Lung (tissue), 12 donors: Measurements from ENCODE around the gene TOX2. TPM values are rescaled to one million over a fixed set of nuclear protein-coding genes. Genes with fewer than 3 reads are reported as not detected.

Experiments
- ATAC-seq: fragments of 200-7000 bp; cut with Tn5 transposase; one replicate; pipeline ENCODE4 v1.9.1; 2020; ENCODE audit warnings: moderate number of reproducible peaks; ENCODE audit not compliant: insufficient read depth, low FRiP score
- DNase-seq, 3 donors: peaks; one replicate each; pipeline ENCODE4 v3.0.0-alpha.2; 2013 to 2017
- H3K27ac ChIP-seq, 2 donors: one replicate each; pipeline ENCODE4 v1.5.1; 2013; ENCODE audit warnings: mild to moderate bottlenecking in 2 of 2, moderate library complexity in 2 of 2, control low read depth in 1 of 2, inconsistent platforms in 1 of 2, low read depth in 1 of 2, low read length in 1 of 2
- H3K27me3 ChIP-seq, 3 donors: one replicate each; pipeline ENCODE4 v1.5.1; 2013; ENCODE audit warnings: low read length in 2 of 3; ENCODE audit not compliant: control insufficient read depth in 3 of 3, insufficient read depth in 3 of 3
- H3K36me3 ChIP-seq, 4 donors: one replicate each; pipeline ENCODE4 v1.5.1; 2013; ENCODE audit warnings: low read length in 4 of 4, mild to moderate bottlenecking in 1 of 4, moderate library complexity in 1 of 4; ENCODE audit not compliant: control insufficient read depth in 4 of 4, insufficient read depth in 4 of 4
- H3K4me1 ChIP-seq, 5 donors: one replicate each; pipeline ENCODE4 v1.5.1; 2013; ENCODE audit warnings: low read length in 5 of 5, mild to moderate bottlenecking in 2 of 5, moderate library complexity in 1 of 5; ENCODE audit not compliant: control insufficient read depth in 5 of 5, insufficient read depth in 5 of 5
- H3K4me3 ChIP-seq: one replicate; pipeline ENCODE4 v1.5.1; 2013; ENCODE audit warnings: mild to moderate bottlenecking, control low read depth, moderate library complexity
- H3K9ac ChIP-seq, 2 donors: one replicate each; pipeline ENCODE4 v1.5.1; 2013; ENCODE audit warnings: low read length in 2 of 2, control low read depth in 1 of 2; ENCODE audit not compliant: insufficient read depth in 1 of 2
- H3K9me3 ChIP-seq, 4 donors: one replicate each; pipeline ENCODE4 v1.5.1; 2013; ENCODE audit warnings: low read length in 3 of 4, mild to moderate bottlenecking in 1 of 4, moderate library complexity in 1 of 4; ENCODE audit not compliant: control insufficient read depth in 4 of 4, insufficient read depth in 3 of 4
- CTCF ChIP-seq: IDR thresholded peaks from 2 replicates; pipeline ENCODE4 v1.5.1; 2012; ENCODE audit warnings: mild to moderate bottlenecking; ENCODE audit errors: control extremely low read depth, extremely low read depth
- WGBS, 2 donors: extraction: QIAGEN DNeasy Blood & Tissue Kit; methylation state at CpG; one replicate each; pipeline ENCODE4 v1.1.7; 2013; 5-methylcytosine and 5-hydroxymethylcytosine counted together
- polyA plus RNA-seq, 2 donors: library from polyadenylated mRNA; stranded (reverse); fragments of 200-250 nt; gene quantifications; one replicate each; pipeline ENCODE4 v1.2.1, GENCODE V29; 2013
- total RNA-seq, 2 donors: library from RNA; depleted of rRNA in 1 of 2; stranded (reverse); fragments of >200 nt in 1 of 2; gene quantifications; one replicate each; pipeline ENCODE4 v1.2.1, GENCODE V29; 2014 to 2021
- donor health status: control.
- donor health status: control.
- donor health status: Bipolar disorder and iron deficiency.
- donor health status: healthy.
- donor health status: DM: yes; HTN: yes; CAD: no.

TOX2 gene
- total and polyA plus RNA-seq, 4 donors = 12.0 to 25.5 (median 16.6) TPM

GRCh38 chr20:43968341-43969000 lies 53.8 kb downstream of the TOX2 start:
- peak overlapping the region in 1 of 2 donors; percentile 23 for H3K9ac ChIP-seq
- no peak for TF ChIP-seq CTCF
- no peak overlapping the region for H3K27ac ChIP-seq
- no peaks in the 10 kb centered on the region for H3K9me3 ChIP-seq
- H3K4me1 ChIP-seq = peaks cover 0 to 13% (median 11%) of the 10 kb centered on the region in 5 donors
- WGBS, 2 donors = 67 to 78% methylated on average over 5 of the region's 5 CpGs
- H3K4me3 ChIP-seq = no peak overlapping the region
- ATAC-seq (no peak), DNase-seq (peak in 2 of 3 donors; percentile 50 to 57)
- H3K36me3 ChIP-seq = no peaks in the 10 kb centered on the region
- no peaks in the 10 kb centered on the region for H3K27me3 ChIP-seq

- TF ChIP-seq CTCF = no peak
- DNase-seq = no peak
- Histone ChIP-seq H3K4me3 (no peak overlapping the region), H3K27ac (no peak overlapping the region), H3K36me3 (no peaks in the 10 kb centered on the region), H3K27me3 (no peaks in the 10 kb centered on the region), H3K9ac (peak overlapping the region in 1 of 2 donors; percentile 23), H3K4me1 (peaks cover 0 to 13% (median 11%) of the 10 kb centered on the region in 5 donors), H3K9me3 (no peaks in the 10 kb centered on the region)
- no peak for ATAC-seq
- 81 to 83% methylated on average over 7 of the region's 7 CpGs for WGBS, 2 donors
These were observed 54.4 kb downstream of the TOX2 start for GRCh38 chr20:43969028-43969447.

- no peak overlapping the region for H3K9ac ChIP-seq
- H3K9me3 ChIP-seq = no peaks in the 10 kb centered on the region
- TF ChIP-seq CTCF = no peak
- 74 to 87% methylated on average over 8 of the region's 8 CpGs for WGBS, 2 donors
- ATAC-seq (no peak), DNase-seq (peak in 1 of 3 donors; percentile 57)
- no peak overlapping the region for H3K27ac ChIP-seq
- no peaks in the 10 kb centered on the region for H3K36me3 ChIP-seq
- peaks cover 0 to 10% (median 8%) of the 10 kb centered on the region in 5 donors for H3K4me1 ChIP-seq
- no peaks in the 10 kb centered on the region for H3K27me3 ChIP-seq
- H3K4me3 ChIP-seq = no peak overlapping the region
These were observed 55.0 kb downstream of the TOX2 start for GRCh38 chr20:43969501-43970182.
